ENCODE measurements around the gene KLK2.
"Not testable (repeated sequence)": the region's sequence is repeated elsewhere in the genome, so short reads cannot be mapped to it uniquely, and the experiment has no call there.

Gene KLK2

GRCh38 chr19:50893047-50893736 lies 20.0 kb downstream of the KLK2 start:
- intact Hi-C loops (cut with micrococcal nuclease), result no loop called here
- H3K4me1 Mint-ChIP-seq (ENCODE audit: low read depth), result no peaks in the 10 kb centered on the region
- no peaks in the 10 kb centered on the region for H3K36me3 Mint-ChIP-seq (ENCODE audit: low read depth)
- no peak overlapping the region for H3K4me3 Mint-ChIP-seq
- H3K27ac Mint-ChIP-seq, result no peak overlapping the region
- H3K9me3 Mint-ChIP-seq, result no peaks in the 10 kb centered on the region
- peaks cover 11% of the 10 kb centered on the region for H3K27me3 Mint-ChIP-seq

- no peaks in the 10 kb centered on the region for H3K9me3 Mint-ChIP-seq
- H3K27me3 Mint-ChIP-seq, result peaks cover 10% of the 10 kb centered on the region
- H3K4me1 Mint-ChIP-seq (ENCODE audit: low read depth), result no peaks in the 10 kb centered on the region
- intact Hi-C loops (cut with micrococcal nuclease), result no loop called here
- H3K27ac Mint-ChIP-seq, result no peak overlapping the region
- H3K4me3 Mint-ChIP-seq, result no peak overlapping the region
- no peaks in the 10 kb centered on the region for H3K36me3 Mint-ChIP-seq (ENCODE audit: low read depth)
Measured at GRCh38 chr19:50894478-50895356, 21.5 kb downstream of the KLK2 start.

GRCh38 chr19:50896089-50896590 lies 22.9 kb downstream of the KLK2 start:
- H3K36me3 Mint-ChIP-seq (ENCODE audit: low read depth); H3K9me3 Mint-ChIP-seq; H3K4me1 Mint-ChIP-seq (ENCODE audit: low read depth); intact Hi-C loops (cut with micrococcal nuclease); H3K27ac Mint-ChIP-seq; H3K4me3 Mint-ChIP-seq: not testable (repeated sequence)
- H3K27me3 Mint-ChIP-seq, result peaks cover 13% of the 10 kb centered on the region

- Mint-ChIP-seq H3K9me3 (no peaks in the 10 kb centered on the region), H3K4me3 (no peak overlapping the region), H3K27me3 (peaks cover 13% of the 10 kb centered on the region), H3K4me1 (ENCODE audit: low read depth) (no peaks in the 10 kb centered on the region), H3K36me3 (ENCODE audit: low read depth) (no peaks in the 10 kb centered on the region), H3K27ac (no peak overlapping the region)
- intact Hi-C loops (cut with micrococcal nuclease), result no loop called here
Measured at GRCh38 chr19:50896591-50897190, 23.5 kb downstream of the KLK2 start.

GRCh38 chr19:50897191-50897607 lies 24.0 kb downstream of the KLK2 start:
- no peaks in the 10 kb centered on the region for H3K36me3 Mint-ChIP-seq (ENCODE audit: low read depth)
- peaks cover 13% of the 10 kb centered on the region for H3K27me3 Mint-ChIP-seq
- no peak overlapping the region for H3K27ac Mint-ChIP-seq
- intact Hi-C loops (cut with micrococcal nuclease), result no loop called here
- no peaks in the 10 kb centered on the region for H3K4me1 Mint-ChIP-seq (ENCODE audit: low read depth)
- no peak overlapping the region for H3K4me3 Mint-ChIP-seq
- no peaks in the 10 kb centered on the region for H3K9me3 Mint-ChIP-seq

GRCh38 chr19:50897612-50898011 lies 24.4 kb downstream of the KLK2 start:
- intact Hi-C loops (cut with micrococcal nuclease), result no loop called here
- Mint-ChIP-seq H3K27ac (no peak overlapping the region), H3K36me3 (ENCODE audit: low read depth) (no peaks in the 10 kb centered on the region), H3K4me1 (ENCODE audit: low read depth) (no peaks in the 10 kb centered on the region), H3K4me3 (no peak overlapping the region), H3K9me3 (no peaks in the 10 kb centered on the region), H3K27me3 (peaks cover 13% of the 10 kb centered on the region)

GRCh38 chr19:50898018-50898417 lies 24.8 kb downstream of the KLK2 start:
- Mint-ChIP-seq H3K27ac (no peak overlapping the region), H3K36me3 (ENCODE audit: low read depth) (no peaks in the 10 kb centered on the region), H3K4me1 (ENCODE audit: low read depth) (no peaks in the 10 kb centered on the region), H3K4me3 (no peak overlapping the region), H3K9me3 (no peaks in the 10 kb centered on the region), H3K27me3 (peaks cover 14% of the 10 kb centered on the region)
- intact Hi-C loops (cut with micrococcal nuclease), result no loop called here

- Mint-ChIP-seq H3K27me3 (peaks cover 14% of the 10 kb centered on the region), H3K9me3 (no peaks in the 10 kb centered on the region), H3K36me3 (ENCODE audit: low read depth) (no peaks in the 10 kb centered on the region), H3K4me1 (ENCODE audit: low read depth) (no peaks in the 10 kb centered on the region), H3K4me3 (no peak overlapping the region), H3K27ac (no peak overlapping the region)
- intact Hi-C loops (cut with micrococcal nuclease), result no loop called here
Measured at GRCh38 chr19:50899569-50899968, 26.3 kb downstream of the KLK2 start.

GRCh38 chr19:50902640-50903039 lies 29.4 kb downstream of the KLK2 start:
- intact Hi-C loops (cut with micrococcal nuclease), result no loop called here
- Mint-ChIP-seq H3K36me3 (ENCODE audit: low read depth) (no peaks in the 10 kb centered on the region), H3K27me3 (peaks cover 25% of the 10 kb centered on the region), H3K9me3 (no peaks in the 10 kb centered on the region), H3K4me3 (no peak overlapping the region), H3K4me1 (ENCODE audit: low read depth) (no peaks in the 10 kb centered on the region), H3K27ac (no peak overlapping the region)

GRCh38 chr19:50906217-50906616 lies 33.0 kb downstream of the KLK2 start:
- Mint-ChIP-seq H3K9me3 (no peaks in the 10 kb centered on the region), H3K36me3 (ENCODE audit: low read depth) (no peaks in the 10 kb centered on the region), H3K27ac (no peak overlapping the region), H3K27me3 (peaks cover 47% of the 10 kb centered on the region), H3K4me1 (ENCODE audit: low read depth) (peaks cover 4% of the 10 kb centered on the region), H3K4me3 (no peak overlapping the region)
- intact Hi-C loops (cut with micrococcal nuclease), result no loop called here

GRCh38 chr19:50908336-50908735 lies 35.1 kb downstream of the KLK2 start:
- Mint-ChIP-seq H3K27ac (no peak overlapping the region), H3K4me3 (no peak overlapping the region), H3K27me3 (peaks cover 46% of the 10 kb centered on the region), H3K9me3 (no peaks in the 10 kb centered on the region), H3K4me1 (ENCODE audit: low read depth) (peaks cover 4% of the 10 kb centered on the region), H3K36me3 (ENCODE audit: low read depth) (no peaks in the 10 kb centered on the region)
- intact Hi-C loops (cut with micrococcal nuclease), result no loop called here

GRCh38 chr19:50909240-50910070 lies 36.2 kb downstream of the KLK2 start:
- Mint-ChIP-seq H3K4me1 (ENCODE audit: low read depth) (peaks cover 4% of the 10 kb centered on the region), H3K4me3 (no peak overlapping the region), H3K27me3 (peaks cover 46% of the 10 kb centered on the region), H3K36me3 (ENCODE audit: low read depth) (no peaks in the 10 kb centered on the region), H3K27ac (no peak overlapping the region), H3K9me3 (no peaks in the 10 kb centered on the region)
- intact Hi-C loops (cut with micrococcal nuclease), result no loop called here

GRCh38 chr19:50910722-50911121 lies 37.5 kb downstream of the KLK2 start:
- Mint-ChIP-seq H3K4me1 (ENCODE audit: low read depth) (peaks cover 4% of the 10 kb centered on the region), H3K9me3 (no peaks in the 10 kb centered on the region), H3K36me3 (ENCODE audit: low read depth) (no peaks in the 10 kb centered on the region), H3K27me3 (peaks cover 46% of the 10 kb centered on the region), H3K27ac (no peak overlapping the region), H3K4me3 (no peak overlapping the region)
- intact Hi-C loops (cut with micrococcal nuclease), result no loop called here
